AG09309 (cell line): Measurements from ENCODE around the gene MON1B.
A peak's percentile ranks its signal among the peaks of the same experiment; 100 is the strongest.

Source experiments
- DNase-seq: peaks from one replicate; pipeline ENCODE4 v3.0.0-alpha.2; 2010; ENCODE audit warnings: low read depth
- H3K4me3 ChIP-seq: 2 replicates; pipeline ENCODE4 v1.5.1; 2011; ENCODE audit warnings: mild to moderate bottlenecking, low read depth, low read length, moderate library complexity; ENCODE audit not compliant: control insufficient read depth
- CTCF ChIP-seq: IDR thresholded peaks from 2 replicates; pipeline ENCODE4 v1.5.1; 2011; ENCODE audit warnings: mild to moderate bottlenecking, low read depth, low read length, inconsistent platforms; ENCODE audit not compliant: insufficient read depth, control insufficient read depth; ENCODE audit errors: missing control alignments

The MON1B gene

GRCh38 chr16:77223184-77223583 is 32.2 kb downstream of the MON1B start:
- H3K4me3 ChIP-seq = no peak overlapping the region
- peak; percentile 25 for TF ChIP-seq CTCF
- no peak for DNase-seq

- no peak for TF ChIP-seq CTCF
- DNase-seq = no peak
- no peak overlapping the region for H3K4me3 ChIP-seq
Measured at GRCh38 chr16:77225182-77225581, 34.2 kb downstream of the MON1B start.

GRCh38 chr16:77227745-77228144 is 36.8 kb downstream of the MON1B start:
- no peak for TF ChIP-seq CTCF
- no peak overlapping the region for H3K4me3 ChIP-seq
- no peak for DNase-seq

GRCh38 chr16:77231047-77231446 is 40.1 kb downstream of the MON1B start:
- DNase-seq = no peak
- no peak overlapping the region for H3K4me3 ChIP-seq
- TF ChIP-seq CTCF = no peak

- DNase-seq = no peak
- TF ChIP-seq CTCF = no peak
- H3K4me3 ChIP-seq = no peak overlapping the region
Measured at GRCh38 chr16:77233799-77234519, 43.0 kb downstream of the MON1B start.

- DNase-seq = no peak
- TF ChIP-seq CTCF = no peak
- no peak overlapping the region for H3K4me3 ChIP-seq
Measured at GRCh38 chr16:77234611-77235010, 43.6 kb downstream of the MON1B start.
